Mucosa of descending colon (tissue), 3 donors: ENCODE measurements around the gene NATD1. TPM values are rescaled to one million over a fixed set of nuclear protein-coding genes. Genes with fewer than 3 reads are reported as not detected.

Source experiments
- ATAC-seq: fragments of 200-7000 bp; cut with Tn5 transposase; one replicate; pipeline ENCODE4 v1.9.1; 2020; ENCODE audit warnings: mild to moderate bottlenecking, moderate library complexity
- DNase-seq, 3 donors: peaks; one replicate each; pipeline ENCODE4 v3.0.0-alpha.2; 2020
- H3K36me3 ChIP-seq: fragments of 200-600 bp; one replicate; pipeline ENCODE4 v1.8.0; 2021; ENCODE audit warnings: low read depth, mild to moderate bottlenecking
- H3K4me1 ChIP-seq: fragments of 200-600 bp; one replicate; pipeline ENCODE4 v1.8.0; 2021; ENCODE audit warnings: low read depth, mild to moderate bottlenecking
- H3K4me3 ChIP-seq: fragments of 200-600 bp; one replicate; pipeline ENCODE4 v1.8.0; 2021; ENCODE audit warnings: mild to moderate bottlenecking
- H3K9me3 ChIP-seq: fragments of 200-600 bp; one replicate; pipeline ENCODE4 v1.8.0; 2021; ENCODE audit warnings: mild to moderate bottlenecking
- intact Hi-C, 2 donors: fragments of 100-400 bp; cut with DNase I in 1 of 2; cut with micrococcal nuclease in 1 of 2; formaldehyde crosslinking; loops; one replicate each; pipeline versions ENCODE4 v1.11.0 to v1.11.1; 2022; cut with DNase I, micrococcal nuclease
- total RNA-seq, 3 donors: library from RNA; stranded (reverse); fragmentation: NEBNext Ultra II Directional in 2 of 3; extraction: Animal tissue kit (Norgen Biotek cat#: 25700) in 2 of 3; gene quantifications; one replicate each; pipeline versions ENCODE4 v1.2.1 to v1.2.4, GENCODE V29; 2021 to 2023
- TF ChIP-seq, protein P1 (sequence below): fragments of 200-600 bp; IDR thresholded peaks from one replicate; pipeline ENCODE4 v1.8.0; 2022; ENCODE audit warnings: antibody characterized with exemption, mild to moderate bottlenecking
- donor health status: DM: no; HTN: no; CAD: no; lungs with moderate emphysema.
- donor health status: DM: no; HTN: no; CAD: no.
- donor health status: DM: no; HTN: yes; CAD: no.

NATD1 gene
- total RNA-seq, 3 donors from 2014 or later, result 3.9 to 11.1 (median 7.2) TPM

GRCh38 chr17:21275579-21276263 lies 22.5 kb upstream of the NATD1 start:
- intact Hi-C loops, result loop anchor here in 1 of 2 donors (10.0 kb wide), 1 partner anchor 151 kb away; the partner anchor contains the start of gene DHRS7B

GRCh38 chr17:21275047-21275578 lies 21.9 kb upstream of the NATD1 start:
- DNase-seq, result no peak
- H3K4me3 ChIP-seq, result peak overlapping the region; percentile 27
- no peaks in the 10 kb centered on the region for H3K9me3 ChIP-seq
- peaks cover 13% of the 10 kb centered on the region for H3K4me1 ChIP-seq
- no peaks in the 10 kb centered on the region for H3K36me3 ChIP-seq
- ATAC-seq, result no peak
- intact Hi-C loops, result loop anchor here in 1 of 2 donors (10.0 kb wide), 1 partner anchor 150 kb away; the partner anchor contains the start of gene DHRS7B
- TF ChIP-seq, protein P1, sequence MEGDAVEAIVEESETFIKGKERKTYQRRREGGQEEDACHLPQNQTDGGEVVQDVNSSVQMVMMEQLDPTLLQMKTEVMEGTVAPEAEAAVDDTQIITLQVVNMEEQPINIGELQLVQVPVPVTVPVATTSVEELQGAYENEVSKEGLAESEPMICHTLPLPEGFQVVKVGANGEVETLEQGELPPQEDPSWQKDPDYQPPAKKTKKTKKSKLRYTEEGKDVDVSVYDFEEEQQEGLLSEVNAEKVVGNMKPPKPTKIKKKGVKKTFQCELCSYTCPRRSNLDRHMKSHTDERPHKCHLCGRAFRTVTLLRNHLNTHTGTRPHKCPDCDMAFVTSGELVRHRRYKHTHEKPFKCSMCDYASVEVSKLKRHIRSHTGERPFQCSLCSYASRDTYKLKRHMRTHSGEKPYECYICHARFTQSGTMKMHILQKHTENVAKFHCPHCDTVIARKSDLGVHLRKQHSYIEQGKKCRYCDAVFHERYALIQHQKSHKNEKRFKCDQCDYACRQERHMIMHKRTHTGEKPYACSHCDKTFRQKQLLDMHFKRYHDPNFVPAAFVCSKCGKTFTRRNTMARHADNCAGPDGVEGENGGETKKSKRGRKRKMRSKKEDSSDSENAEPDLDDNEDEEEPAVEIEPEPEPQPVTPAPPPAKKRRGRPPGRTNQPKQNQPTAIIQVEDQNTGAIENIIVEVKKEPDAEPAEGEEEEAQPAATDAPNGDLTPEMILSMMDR, result no peak

More at GRCh38 chr17:21275579-21276263, 22.5 kb upstream of the NATD1 start:
- DNase-seq (peak; percentile 97 to 98 (median 98)), ATAC-seq (peak; percentile 94)
- Histone ChIP-seq H3K36me3 (no peaks in the 10 kb centered on the region), H3K9me3 (no peaks in the 10 kb centered on the region), H3K4me1 (peaks cover 13% of the 10 kb centered on the region), H3K4me3 (peak overlapping the region; percentile 27)
- TF ChIP-seq, protein P1, result no peak

DNA sequence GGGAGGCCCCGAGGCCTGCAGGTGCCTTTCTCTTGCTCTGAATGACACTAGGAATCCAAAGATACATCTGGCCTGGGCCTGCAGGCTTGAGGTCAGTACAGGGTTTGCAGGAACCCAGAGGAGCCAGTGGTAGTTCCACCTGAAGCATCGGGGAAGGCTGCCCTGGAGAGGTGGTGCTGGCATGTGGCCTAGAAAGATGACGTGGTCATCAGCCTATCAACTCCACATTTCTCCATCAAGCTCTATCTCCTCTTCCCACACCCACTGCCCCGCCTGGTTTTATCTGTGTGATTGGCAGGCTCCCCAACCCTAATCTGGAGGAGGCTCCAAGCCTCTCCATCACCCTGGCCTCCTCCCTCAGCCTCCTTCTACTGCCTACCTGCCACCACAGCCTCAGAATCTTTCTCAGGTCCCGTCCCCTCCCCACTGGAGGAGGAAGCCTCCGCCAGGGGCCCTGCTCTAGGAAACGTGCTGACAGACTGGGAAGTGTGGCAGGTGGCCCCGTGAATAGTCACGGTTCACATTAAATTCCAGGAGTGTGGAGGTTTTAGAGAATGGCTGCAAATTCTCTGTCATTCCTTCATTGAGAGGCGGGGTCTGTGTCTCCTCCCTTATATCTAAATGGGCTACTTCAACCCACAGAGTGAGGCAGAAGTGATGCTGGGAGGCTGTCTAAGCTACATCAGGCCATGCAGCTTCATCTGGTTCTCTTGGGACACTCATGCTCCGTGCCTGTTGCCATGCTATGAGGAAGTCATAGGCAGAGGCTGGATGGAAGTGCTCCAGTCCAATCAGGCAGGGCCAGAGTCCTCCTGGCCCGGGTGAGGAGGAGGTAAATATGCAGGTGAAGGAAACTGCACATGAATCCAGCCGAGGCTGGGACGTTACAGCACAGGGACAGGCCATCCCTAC lies 19.9 kb upstream of the NATD1 start:
- Histone ChIP-seq H3K9me3 (no peaks in the 10 kb centered on the region), H3K36me3 (no peaks in the 10 kb centered on the region), H3K4me1 (peaks cover 5% of the 10 kb centered on the region), H3K4me3 (no peak overlapping the region)
- intact Hi-C loops, result loop anchor here in 1 of 2 donors (10.0 kb wide), 1 partner anchor 148 kb away; the partner anchor contains the start of gene DHRS7B
- peak; percentile 66 for ATAC-seq
- DNase-seq, result peak in 2 of 3 donors; percentile 59 to 69
- TF ChIP-seq, protein P1, result no peak

DNA sequence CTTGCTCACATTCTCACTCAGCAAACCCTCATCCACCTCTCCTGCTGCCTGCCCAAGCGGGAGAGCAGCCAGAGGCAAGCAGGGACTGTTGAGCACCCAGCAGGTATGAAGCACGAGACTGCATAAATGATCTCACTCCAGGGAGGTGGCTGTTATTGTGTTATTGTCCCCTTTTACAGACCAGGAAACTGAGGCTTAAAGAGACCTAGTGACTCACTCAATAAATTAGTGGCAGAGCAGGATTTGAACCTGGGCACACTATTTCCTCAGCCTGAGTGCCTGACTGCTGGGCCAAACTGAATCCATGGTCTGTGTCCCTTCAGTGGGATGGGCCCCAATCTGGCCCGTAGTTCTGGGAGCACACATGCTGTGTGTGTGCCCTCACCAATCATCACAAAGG lies 19.0 kb upstream of the NATD1 start:
- intact Hi-C loops, result loop anchor here in 1 of 2 donors (10.0 kb wide), 1 partner anchor 147 kb away; the partner anchor contains the start of gene DHRS7B
- no peak for DNase-seq
- Histone ChIP-seq H3K4me3 (no peak overlapping the region), H3K36me3 (no peaks in the 10 kb centered on the region), H3K4me1 (peaks cover 5% of the 10 kb centered on the region), H3K9me3 (no peaks in the 10 kb centered on the region)
- TF ChIP-seq, protein P1, result no peak
- ATAC-seq, result no peak

DNA sequence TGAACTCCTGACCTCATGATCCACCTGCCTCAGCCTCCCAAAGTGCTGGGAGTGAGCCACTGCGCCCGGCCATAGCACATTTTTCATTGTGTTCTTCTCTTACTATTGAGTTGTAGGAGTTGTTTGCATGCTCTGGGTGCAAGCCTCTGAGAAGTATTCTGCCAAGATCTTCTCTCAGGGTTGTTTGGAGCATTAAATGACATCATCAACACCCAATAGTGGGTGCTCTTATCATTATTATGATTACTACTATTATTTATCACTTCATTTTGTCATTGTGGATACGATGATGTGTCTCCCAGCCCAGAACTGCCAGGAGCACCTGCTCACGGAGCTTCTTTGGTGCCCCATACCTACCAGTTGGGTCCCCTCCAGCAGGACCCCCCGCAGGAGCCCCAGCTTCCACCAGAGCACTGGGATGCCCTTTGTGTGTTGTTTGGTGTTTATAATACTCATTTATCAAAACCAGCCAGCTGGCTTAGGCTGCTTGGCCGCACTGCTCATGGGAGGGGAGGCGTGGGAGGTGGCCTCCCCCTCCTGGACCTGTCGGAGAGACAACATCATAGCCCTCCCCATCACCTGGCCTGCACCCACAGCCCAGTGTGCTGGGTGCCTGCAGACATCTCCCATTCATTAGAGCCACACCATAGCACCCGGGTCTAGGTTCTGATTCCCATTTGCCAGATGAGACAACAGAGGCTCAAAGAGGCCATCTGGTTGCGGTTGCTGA lies 18.4 kb upstream of the NATD1 start:
- DNase-seq (peak in 1 of 3 donors; percentile 27), ATAC-seq (no peak)
- no peak overlapping the region for H3K4me3 ChIP-seq
- TF ChIP-seq, protein P1, result no peak
- H3K4me1 ChIP-seq, result peaks cover 5% of the 10 kb centered on the region
- H3K9me3 ChIP-seq, result no peaks in the 10 kb centered on the region
- intact Hi-C loops, result loop anchor here in 1 of 2 donors (10.0 kb wide), 1 partner anchor 147 kb away; the partner anchor contains the start of gene DHRS7B
- no peaks in the 10 kb centered on the region for H3K36me3 ChIP-seq
